Adrenal gland (tissue), 5 donors: ENCODE results near the gene BUD13.

ENCODE experiments used
- POLR2A ChIP-seq, 2 donors: fragments of 450-650 bp; IDR thresholded peaks; one replicate each; pipeline ENCODE4 v1.6.1; 2017; ENCODE audit warnings: antibody characterized with exemption in 2 of 2, mild to moderate bottlenecking in 2 of 2, moderate library complexity in 1 of 2
- TF ChIP-seq, protein P1 (sequence below), 6 experiments: fragments of 450-650 bp in 4 of 6; fragments of 200-600 bp in 2 of 6; sonication (generic) in 1 of 6; IDR thresholded peaks; 1 replicate in 5 of 6; 2 replicates in 1 of 6; pipeline versions ENCODE4 v1.5.1 to v1.8.0; 2016 to 2021; ENCODE audit warnings: antibody characterized with exemption in 6 of 6, mild to moderate bottlenecking in 2 of 6, moderate library complexity in 1 of 6
- donor health status: DM: no; HTN: no; CAD: no.

DNA sequence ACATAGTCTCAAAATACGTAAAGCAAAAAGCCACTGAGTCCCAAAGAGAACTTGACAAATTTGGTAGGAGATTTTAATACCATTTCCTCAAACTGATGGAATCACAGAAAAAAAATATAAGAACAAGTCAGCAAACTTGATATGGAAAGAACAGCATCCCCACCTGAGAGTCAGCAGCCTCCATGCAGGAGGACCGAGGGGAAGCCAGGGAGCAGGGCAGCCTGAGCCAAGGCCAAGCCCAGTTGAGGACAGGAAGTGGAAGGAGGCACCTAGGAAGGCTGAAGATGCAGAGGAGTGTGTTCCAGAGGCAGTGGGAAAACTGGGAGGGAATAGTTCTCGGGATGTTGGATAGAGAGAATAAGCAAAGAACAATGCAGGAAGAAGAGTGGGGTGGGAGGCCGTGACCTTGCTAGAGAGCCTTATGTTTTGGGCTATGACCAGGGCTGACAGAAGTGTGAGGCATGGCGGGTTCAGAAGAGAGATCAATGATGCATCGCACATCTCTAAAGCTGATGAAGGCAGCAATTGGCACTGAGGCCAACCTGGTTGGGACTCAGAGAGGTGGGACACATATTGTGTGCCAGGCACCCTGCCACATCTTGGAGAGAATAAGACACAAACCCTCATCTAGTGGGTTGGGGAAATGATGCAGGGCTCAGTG is 34.9 kb upstream of the BUD13 start:
- TF ChIP-seq, protein P1, sequence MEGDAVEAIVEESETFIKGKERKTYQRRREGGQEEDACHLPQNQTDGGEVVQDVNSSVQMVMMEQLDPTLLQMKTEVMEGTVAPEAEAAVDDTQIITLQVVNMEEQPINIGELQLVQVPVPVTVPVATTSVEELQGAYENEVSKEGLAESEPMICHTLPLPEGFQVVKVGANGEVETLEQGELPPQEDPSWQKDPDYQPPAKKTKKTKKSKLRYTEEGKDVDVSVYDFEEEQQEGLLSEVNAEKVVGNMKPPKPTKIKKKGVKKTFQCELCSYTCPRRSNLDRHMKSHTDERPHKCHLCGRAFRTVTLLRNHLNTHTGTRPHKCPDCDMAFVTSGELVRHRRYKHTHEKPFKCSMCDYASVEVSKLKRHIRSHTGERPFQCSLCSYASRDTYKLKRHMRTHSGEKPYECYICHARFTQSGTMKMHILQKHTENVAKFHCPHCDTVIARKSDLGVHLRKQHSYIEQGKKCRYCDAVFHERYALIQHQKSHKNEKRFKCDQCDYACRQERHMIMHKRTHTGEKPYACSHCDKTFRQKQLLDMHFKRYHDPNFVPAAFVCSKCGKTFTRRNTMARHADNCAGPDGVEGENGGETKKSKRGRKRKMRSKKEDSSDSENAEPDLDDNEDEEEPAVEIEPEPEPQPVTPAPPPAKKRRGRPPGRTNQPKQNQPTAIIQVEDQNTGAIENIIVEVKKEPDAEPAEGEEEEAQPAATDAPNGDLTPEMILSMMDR (IDR thresholded peaks at IDR 0.05): no peak
- no peak for TF ChIP-seq POLR2A (IDR thresholded peaks at IDR 0.05)
